CD8-positive, alpha-beta memory T cell (primary cell): ENCODE measurements around the gene HCN4. TPM values are rescaled to one million over a fixed set of nuclear protein-coding genes. Genes with fewer than 3 reads are reported as not detected.

Experiments
- CTCF ChIA-PET: fragments of 350-600 bp; sonication (Branson Sonifier 250); formaldehyde crosslinking; loops from one replicate; lab custom pipeline; 2021; ENCODE audit warnings: antibody characterized with exemption; lab: Charles Lee
- POLR2A ChIA-PET: fragments of 350-600 bp; sonication (Branson Sonifier 250); formaldehyde crosslinking; loops from one replicate; lab custom pipeline; 2021; ENCODE audit warnings: antibody characterized with exemption; lab: Charles Lee
- DNase-seq, 5 donors: peaks; one replicate each; pipeline versions ENCODE4 v3.0.0 to v3.0.0-alpha.2; 2020 to 2022; ENCODE audit warnings: mixed read lengths in 1 of 5
- H3K27ac ChIP-seq: one replicate; pipeline ENCODE4 v1.7.0; 2013; ENCODE audit warnings: low read depth, mild to moderate bottlenecking, low read length, moderate library complexity
- H3K27me3 ChIP-seq: 2 replicates; pipeline ENCODE4 v1.7.0; 2013; ENCODE audit warnings: low read length, mild to moderate bottlenecking; ENCODE audit not compliant: insufficient read depth, poor library complexity, severe bottlenecking
- H3K36me3 ChIP-seq: 2 replicates; pipeline ENCODE4 v1.7.0; 2013; ENCODE audit warnings: mild to moderate bottlenecking, low read length, moderate library complexity; ENCODE audit not compliant: insufficient read depth
- H3K4me1 ChIP-seq: 2 replicates; pipeline ENCODE4 v1.7.0; 2013; ENCODE audit warnings: mild to moderate bottlenecking, low read length, moderate library complexity; ENCODE audit not compliant: insufficient read depth
- H3K4me3 ChIP-seq: 2 replicates; pipeline ENCODE4 v1.7.0; 2013; ENCODE audit warnings: mild to moderate bottlenecking, low read length
- H3K9me3 ChIP-seq: 2 replicates; pipeline ENCODE4 v1.7.0; 2013; ENCODE audit warnings: mild to moderate bottlenecking, low read length
- H3K27ac Mint-ChIP-seq, 8 donors: one replicate each; pipeline ENCODE4 v1.8.0; 2020 to 2021; ENCODE audit warnings: mixed read lengths in 8 of 8, mild to moderate bottlenecking in 6 of 8, inconsistent platforms in 3 of 8, moderate library complexity in 3 of 8
- H3K27me3 Mint-ChIP-seq, 2 donors: one replicate each; pipeline ENCODE4 v1.8.0; 2020 to 2021; ENCODE audit warnings: mixed read lengths in 2 of 2, mild to moderate bottlenecking in 1 of 2, moderate library complexity in 1 of 2
- H3K36me3 Mint-ChIP-seq, 3 donors: one replicate each; pipeline ENCODE4 v1.8.0; 2020 to 2021; ENCODE audit warnings: mixed read lengths in 3 of 3, inconsistent platforms in 1 of 3, mild to moderate bottlenecking in 1 of 3
- H3K4me1 Mint-ChIP-seq, 3 donors: one replicate each; pipeline ENCODE4 v1.8.0; 2020 to 2021; ENCODE audit warnings: mixed read lengths in 3 of 3, inconsistent platforms in 1 of 3, mild to moderate bottlenecking in 1 of 3
- H3K4me3 Mint-ChIP-seq, 7 donors: one replicate each; pipeline ENCODE4 v1.8.0; 2020 to 2021; ENCODE audit warnings: mixed read lengths in 7 of 7, mild to moderate bottlenecking in 6 of 7, moderate library complexity in 4 of 7, inconsistent platforms in 2 of 7
- H3K9me3 Mint-ChIP-seq, 5 donors: one replicate each; pipeline ENCODE4 v1.8.0; 2020 to 2022; ENCODE audit warnings: mixed read lengths in 5 of 5, mild to moderate bottlenecking in 3 of 5, moderate library complexity in 2 of 5, inconsistent platforms in 1 of 5
- polyA plus RNA-seq: library from polyadenylated mRNA; unstranded; fragments of 300-500 nt; fragmentation: Illumina TruSeq; gene quantifications from one replicate; pipeline ENCODE4 v1.2.3, GENCODE V29; 2021
- total RNA-seq, 2 experiments: library from RNA; stranded (reverse); gene quantifications; one replicate each; pipeline ENCODE4 v1.2.3, GENCODE V29; 2021

The HCN4 gene
- total and polyA plus RNA-seq, 3 experiments from 2014 or later, result 0.02 TPM; not detected in 1

DNA sequence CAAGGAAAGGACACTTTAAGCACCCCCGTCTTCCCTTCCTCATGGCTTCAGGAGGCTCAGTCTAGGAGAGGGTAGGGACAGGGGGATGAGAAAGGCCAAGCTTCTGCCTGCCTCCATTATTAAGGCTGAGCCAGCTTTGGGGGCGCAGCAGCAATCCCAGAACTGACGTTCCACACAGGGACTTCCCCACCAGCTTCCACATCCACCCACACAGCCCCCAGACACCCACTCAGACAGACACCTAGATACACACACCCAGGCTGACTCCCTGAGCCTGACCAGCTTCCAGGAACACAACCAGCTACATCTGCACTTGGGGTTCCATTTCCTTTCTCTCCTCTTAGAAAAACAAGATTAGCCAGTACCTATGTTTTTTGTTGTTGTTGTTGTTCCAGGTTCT is 4.7 kb downstream of the HCN4 start:
- ChIA-PET POLR2A (no interaction called here), CTCF (no interaction called here)
- Histone ChIP-seq H3K4me3 (no peak overlapping the region), H3K27ac (no peak overlapping the region), H3K27me3 (peaks cover 8% of the 10 kb centered on the region), H3K36me3 (no peaks in the 10 kb centered on the region), H3K4me1 (no peaks in the 10 kb centered on the region), H3K9me3 (no peaks in the 10 kb centered on the region)
- Mint-ChIP-seq H3K4me3 (no peak overlapping the region), H3K27ac (no peak overlapping the region), H3K9me3 (no peaks in the 10 kb centered on the region), H3K4me1 (peaks cover 0 to 4% (median 2%) of the 10 kb centered on the region in 3 donors), H3K27me3 (peaks cover 22 to 53% of the 10 kb centered on the region in 2 donors), H3K36me3 (no peaks in the 10 kb centered on the region)
- DNase-seq, result no peak

- Histone ChIP-seq H3K27ac (no peak overlapping the region), H3K4me1 (no peaks in the 10 kb centered on the region), H3K36me3 (no peaks in the 10 kb centered on the region), H3K4me3 (no peak overlapping the region), H3K9me3 (no peaks in the 10 kb centered on the region), H3K27me3 (peaks cover 11% of the 10 kb centered on the region)
- H3K27me3 Mint-ChIP-seq, result peaks cover 22 to 52% of the 10 kb centered on the region in 2 donors
- H3K9me3 Mint-ChIP-seq, result no peaks in the 10 kb centered on the region
- CTCF ChIA-PET, result no interaction called here
- H3K4me3 Mint-ChIP-seq, result no peak overlapping the region
- DNase-seq, result no peak
- H3K27ac Mint-ChIP-seq, result no peak overlapping the region
- peaks cover 0 to 4% (median 2%) of the 10 kb centered on the region in 3 donors for H3K4me1 Mint-ChIP-seq
- POLR2A ChIA-PET, result no interaction called here
- no peaks in the 10 kb centered on the region for H3K36me3 Mint-ChIP-seq
These were observed 5.9 kb downstream of the HCN4 start for GRCh38 chr15:73362900-73363299.

GRCh38 chr15:73361337-73361736 is 7.4 kb downstream of the HCN4 start:
- no peaks in the 10 kb centered on the region for H3K9me3 ChIP-seq
- CTCF ChIA-PET, result no interaction called here
- H3K4me1 Mint-ChIP-seq, result no peaks in the 10 kb centered on the region
- H3K9me3 Mint-ChIP-seq, result no peaks in the 10 kb centered on the region
- H3K27ac ChIP-seq, result no peak overlapping the region
- no peak for DNase-seq
- POLR2A ChIA-PET, result no interaction called here
- H3K27me3 Mint-ChIP-seq, result peaks cover 19 to 49% of the 10 kb centered on the region in 2 donors
- H3K4me1 ChIP-seq, result no peaks in the 10 kb centered on the region
- H3K36me3 ChIP-seq, result no peaks in the 10 kb centered on the region
- no peak overlapping the region for H3K4me3 Mint-ChIP-seq
- no peak overlapping the region for H3K4me3 ChIP-seq
- H3K27me3 ChIP-seq, result peaks cover 11% of the 10 kb centered on the region
- no peak overlapping the region for H3K27ac Mint-ChIP-seq
- H3K36me3 Mint-ChIP-seq, result no peaks in the 10 kb centered on the region

GRCh38 chr15:73359651-73360050 is 9.1 kb downstream of the HCN4 start:
- POLR2A ChIA-PET, result no interaction called here
- no peak overlapping the region for H3K27ac ChIP-seq
- no peaks in the 10 kb centered on the region for H3K4me1 Mint-ChIP-seq
- H3K36me3 Mint-ChIP-seq, result no peaks in the 10 kb centered on the region
- no peaks in the 10 kb centered on the region for H3K9me3 ChIP-seq
- H3K9me3 Mint-ChIP-seq, result no peaks in the 10 kb centered on the region
- H3K4me3 Mint-ChIP-seq, result no peak overlapping the region
- no peak for DNase-seq
- peaks cover 7% of the 10 kb centered on the region for H3K27me3 ChIP-seq
- no peaks in the 10 kb centered on the region for H3K4me1 ChIP-seq
- no peaks in the 10 kb centered on the region for H3K36me3 ChIP-seq
- CTCF ChIA-PET, result no interaction called here
- no peak overlapping the region for H3K4me3 ChIP-seq
- H3K27ac Mint-ChIP-seq, result no peak overlapping the region
- peaks cover 8 to 39% of the 10 kb centered on the region in 2 donors for H3K27me3 Mint-ChIP-seq

GRCh38 chr15:73357999-73358665 is 10.6 kb downstream of the HCN4 start:
- Mint-ChIP-seq H3K27ac (no peak overlapping the region), H3K36me3 (no peaks in the 10 kb centered on the region), H3K9me3 (no peaks in the 10 kb centered on the region), H3K27me3 (peaks cover 10 to 39% of the 10 kb centered on the region in 2 donors), H3K4me3 (no peak overlapping the region), H3K4me1 (no peaks in the 10 kb centered on the region)
- H3K36me3 ChIP-seq, result no peaks in the 10 kb centered on the region
- no peak overlapping the region for H3K27ac ChIP-seq
- H3K4me3 ChIP-seq, result no peak overlapping the region
- no peak for DNase-seq
- H3K27me3 ChIP-seq, result peaks cover 5% of the 10 kb centered on the region
- ChIA-PET POLR2A (no interaction called here), CTCF (no interaction called here)
- H3K9me3 ChIP-seq, result no peaks in the 10 kb centered on the region
- no peaks in the 10 kb centered on the region for H3K4me1 ChIP-seq

DNA sequence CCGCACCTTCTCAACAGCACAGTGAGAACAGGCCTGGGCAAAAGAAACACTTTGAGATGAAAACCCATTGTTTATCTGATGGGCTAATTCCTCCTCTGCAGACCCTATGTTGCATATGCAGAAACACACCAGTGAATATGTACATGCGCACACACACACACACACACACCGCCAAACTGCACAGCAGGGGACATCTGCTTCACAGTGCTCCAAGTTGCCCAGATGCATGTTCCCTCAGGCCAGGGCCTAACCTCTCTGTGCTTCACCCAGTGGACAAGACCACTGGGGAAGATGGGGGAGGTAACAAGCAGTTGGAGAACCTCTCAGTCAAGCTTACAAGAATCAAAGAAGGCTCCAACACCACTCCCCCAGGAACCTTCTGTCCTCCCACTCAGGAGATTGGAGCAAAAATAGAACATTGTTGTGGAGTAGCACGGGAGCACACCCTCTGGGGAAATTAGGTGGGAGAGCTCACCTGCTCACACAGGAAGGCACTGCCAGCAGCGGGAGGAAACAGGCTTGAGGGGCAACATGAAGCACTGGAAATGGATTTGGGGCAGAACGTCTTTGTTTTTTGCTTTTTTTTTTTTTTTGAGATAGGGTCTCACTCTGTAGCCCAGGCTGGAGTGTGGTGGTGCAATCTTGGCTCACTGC is 13.0 kb downstream of the HCN4 start:
- no peaks in the 10 kb centered on the region for H3K4me1 ChIP-seq
- Mint-ChIP-seq H3K4me1 (no peaks in the 10 kb centered on the region), H3K4me3 (no peak overlapping the region), H3K27me3 (peaks cover 8 to 28% of the 10 kb centered on the region in 2 donors), H3K9me3 (no peaks in the 10 kb centered on the region), H3K36me3 (no peaks in the 10 kb centered on the region), H3K27ac (peak overlapping the region in 2 of 8 donors; percentile 34 to 86)
- ChIA-PET POLR2A (no interaction called here), CTCF (no interaction called here)
- H3K27ac ChIP-seq, result no peak overlapping the region
- DNase-seq, result no peak
- H3K36me3 ChIP-seq, result no peaks in the 10 kb centered on the region
- no peak overlapping the region for H3K4me3 ChIP-seq
- peaks cover 3% of the 10 kb centered on the region for H3K27me3 ChIP-seq
- H3K9me3 ChIP-seq, result no peaks in the 10 kb centered on the region

DNA sequence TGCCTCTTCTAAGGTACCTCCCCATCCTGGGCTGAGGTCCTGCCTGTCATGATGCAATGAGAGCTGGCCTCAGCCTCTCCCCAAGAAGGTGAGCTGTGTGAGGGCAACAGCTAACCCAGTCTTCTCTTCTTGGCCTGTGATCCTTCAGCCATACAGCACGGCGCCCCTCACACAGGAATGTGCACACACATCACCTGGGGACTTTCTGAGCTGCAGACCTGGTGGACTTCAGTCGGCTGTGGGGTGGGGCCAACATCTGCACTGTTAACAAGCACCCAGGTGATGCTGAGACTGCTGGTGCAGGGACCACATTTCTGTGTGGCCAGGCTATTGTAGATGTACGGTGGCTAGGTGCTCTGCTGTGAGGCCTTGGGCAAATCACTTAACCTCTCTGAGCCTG is 14.5 kb downstream of the HCN4 start:
- Histone ChIP-seq H3K9me3 (no peaks in the 10 kb centered on the region), H3K4me1 (no peaks in the 10 kb centered on the region), H3K4me3 (no peak overlapping the region), H3K36me3 (no peaks in the 10 kb centered on the region), H3K27ac (no peak overlapping the region), H3K27me3 (peaks cover 3% of the 10 kb centered on the region)
- H3K36me3 Mint-ChIP-seq, result no peaks in the 10 kb centered on the region
- H3K27me3 Mint-ChIP-seq, result peaks cover 3 to 20% of the 10 kb centered on the region in 2 donors
- CTCF ChIA-PET, result no interaction called here
- H3K9me3 Mint-ChIP-seq, result no peaks in the 10 kb centered on the region
- H3K27ac Mint-ChIP-seq, result no peak overlapping the region
- POLR2A ChIA-PET, result no interaction called here
- H3K4me1 Mint-ChIP-seq, result no peaks in the 10 kb centered on the region
- no peak for DNase-seq
- no peak overlapping the region for H3K4me3 Mint-ChIP-seq

- H3K27ac ChIP-seq, result no peak overlapping the region
- no peak overlapping the region for H3K4me3 ChIP-seq
- peaks cover 3 to 20% of the 10 kb centered on the region in 2 donors for H3K27me3 Mint-ChIP-seq
- H3K27me3 ChIP-seq, result peaks cover 2% of the 10 kb centered on the region
- H3K4me1 ChIP-seq, result no peaks in the 10 kb centered on the region
- no peaks in the 10 kb centered on the region for H3K9me3 ChIP-seq
- no peak overlapping the region for H3K4me3 Mint-ChIP-seq
- no peaks in the 10 kb centered on the region for H3K36me3 ChIP-seq
- no peak for DNase-seq
- H3K27ac Mint-ChIP-seq, result no peak overlapping the region
- ChIA-PET POLR2A (no interaction called here), CTCF (no interaction called here)
- H3K36me3 Mint-ChIP-seq, result no peaks in the 10 kb centered on the region
- no peaks in the 10 kb centered on the region for H3K9me3 Mint-ChIP-seq
- no peaks in the 10 kb centered on the region for H3K4me1 Mint-ChIP-seq
These were observed 15.0 kb downstream of the HCN4 start for GRCh38 chr15:73353734-73354133.
